ENCODE measurements around the gene GLMN. TPM values are rescaled to one million over a fixed set of nuclear protein-coding genes. Genes with fewer than 3 reads are reported as not detected.

GLMN gene, protein sequence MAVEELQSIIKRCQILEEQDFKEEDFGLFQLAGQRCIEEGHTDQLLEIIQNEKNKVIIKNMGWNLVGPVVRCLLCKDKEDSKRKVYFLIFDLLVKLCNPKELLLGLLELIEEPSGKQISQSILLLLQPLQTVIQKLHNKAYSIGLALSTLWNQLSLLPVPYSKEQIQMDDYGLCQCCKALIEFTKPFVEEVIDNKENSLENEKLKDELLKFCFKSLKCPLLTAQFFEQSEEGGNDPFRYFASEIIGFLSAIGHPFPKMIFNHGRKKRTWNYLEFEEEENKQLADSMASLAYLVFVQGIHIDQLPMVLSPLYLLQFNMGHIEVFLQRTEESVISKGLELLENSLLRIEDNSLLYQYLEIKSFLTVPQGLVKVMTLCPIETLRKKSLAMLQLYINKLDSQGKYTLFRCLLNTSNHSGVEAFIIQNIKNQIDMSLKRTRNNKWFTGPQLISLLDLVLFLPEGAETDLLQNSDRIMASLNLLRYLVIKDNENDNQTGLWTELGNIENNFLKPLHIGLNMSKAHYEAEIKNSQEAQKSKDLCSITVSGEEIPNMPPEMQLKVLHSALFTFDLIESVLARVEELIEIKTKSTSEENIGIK
- total RNA-seq (2022; extraction: Qiagen RNA extraction; ENCODE audit: low read depth): 6.6 to 8.0 TPM (median 7.1 TPM) in 5 replicates

GRCh38 chr1:92298573-92299476, at the start of gene GLMN, which contains the start of gene RPAP2:
TSS of gene GLMN (minus strand) at chr1:92298987. CDS start at chr1:92297999, 988 bp downstream.
TSS of gene RPAP2 (plus strand) at chr1:92299059. CDS start at chr1:92299074, 15 bp downstream.

DNA sequence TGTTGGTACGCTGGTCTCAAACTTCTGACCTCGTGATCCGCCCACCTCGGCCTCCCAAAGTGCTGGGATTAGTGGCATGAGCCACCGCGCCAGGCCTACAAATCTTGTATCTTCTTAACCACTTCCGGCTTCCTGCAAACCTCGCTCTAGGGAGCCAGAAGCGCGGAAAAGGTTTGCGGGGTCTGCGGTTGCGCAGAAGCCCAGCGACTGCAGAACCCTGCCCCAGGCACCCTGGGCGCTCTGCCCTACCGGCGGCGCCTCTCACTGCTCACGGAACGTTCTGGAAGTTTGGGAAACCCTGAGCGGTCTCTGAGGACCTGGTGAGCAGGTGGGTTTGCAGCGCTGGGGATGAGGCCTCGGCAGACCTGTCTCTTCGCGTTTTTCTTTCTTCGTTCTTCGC, 81.1 kb downstream of the GLMN start, which contains the start of gene C1orf146:
TSS of gene C1orf146 (plus strand) at position 195 of the 400 bp plus-strand sequence. CDS start 13,506 bp downstream, outside the sequence.

Other genes starting within 250 kb of the GLMN start
- gene SETSIP, start 223.6 kb downstream of the GLMN start, total RNA-seq (2022; extraction: Qiagen RNA extraction; ENCODE audit: low read depth): 0.06 TPM in 1 of 5 replicates, not detected in the others
- 0.20 to 1.1 TPM (median 0.75 TPM) in 5 replicates for gene BTBD8, start 218.6 kb downstream of the GLMN start, total RNA-seq (2022; extraction: Qiagen RNA extraction; ENCODE audit: low read depth)
- not detected in 5 replicates for gene C1orf146, start 81.1 kb downstream of the GLMN start, total RNA-seq (2022; extraction: Qiagen RNA extraction; ENCODE audit: low read depth)
- 10.9 to 12.3 TPM (median 11.1 TPM) in 5 replicates for gene RPAP2, start 72 bp upstream of the GLMN start, total RNA-seq (2022; extraction: Qiagen RNA extraction; ENCODE audit: low read depth)
- 0.15 to 0.26 TPM (median 0.20 TPM) in 4 of 5 replicates, not detected in the other for gene GFI1, start 187.9 kb upstream of the GLMN start, total RNA-seq (2022; extraction: Qiagen RNA extraction; ENCODE audit: low read depth)